ENCODE results near the gene CLRN3.

CLRN3 gene

DNA sequence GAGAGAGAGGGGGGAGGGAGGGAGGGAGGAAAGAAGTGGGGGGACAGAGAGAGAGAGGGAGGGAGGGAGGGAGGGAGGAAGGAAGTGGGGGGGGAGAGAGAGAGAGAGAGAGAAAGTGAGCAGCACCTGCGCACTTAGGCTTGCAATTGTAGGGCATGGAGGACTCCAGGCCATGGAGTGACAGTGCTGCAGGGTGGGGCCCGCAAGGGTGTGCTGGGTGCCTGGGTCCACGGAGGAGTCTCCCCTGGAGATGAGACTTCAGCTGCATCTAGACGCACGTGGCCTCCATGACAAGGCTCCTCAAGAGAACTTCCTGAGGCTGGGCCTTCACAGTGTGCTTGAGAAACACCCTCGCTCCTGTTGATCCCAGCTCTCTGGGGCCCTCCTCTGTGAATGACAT lies 44.5 kb downstream of the CLRN3 start:
- DNase-seq (ENCODE audit: low read depth in 2 of 2): no peak

GRCh38 chr10:127845756-127846155 lies 47.0 kb downstream of the CLRN3 start:
- DNase-seq (ENCODE audit: low read depth in 2 of 2): no peak

- DNase-seq (ENCODE audit: low read depth in 2 of 2): no peak
Measured at GRCh38 chr10:127840884-127841283, 51.9 kb downstream of the CLRN3 start.

DNA sequence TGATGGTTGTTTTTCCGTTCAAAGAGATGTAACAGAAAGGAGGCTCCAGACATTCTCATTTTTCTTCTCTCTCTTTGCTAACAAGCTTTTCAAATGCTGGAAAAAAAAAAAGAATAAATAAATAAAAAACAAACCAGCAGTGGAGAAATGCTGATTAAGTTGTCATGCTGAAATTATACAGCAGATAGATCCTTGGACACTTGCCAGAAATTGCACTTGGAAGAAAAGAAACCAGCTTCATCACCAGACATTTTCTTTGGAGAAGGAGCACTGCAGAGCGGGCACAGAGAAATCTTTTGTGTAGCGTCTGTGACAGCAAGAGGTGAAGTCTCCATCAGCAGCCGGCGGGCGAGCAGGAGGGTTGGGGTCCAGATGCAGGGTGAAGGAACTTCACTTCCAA lies 55.8 kb downstream of the CLRN3 start:
- DNase-seq (ENCODE audit: low read depth in 2 of 2): no peak

DNA sequence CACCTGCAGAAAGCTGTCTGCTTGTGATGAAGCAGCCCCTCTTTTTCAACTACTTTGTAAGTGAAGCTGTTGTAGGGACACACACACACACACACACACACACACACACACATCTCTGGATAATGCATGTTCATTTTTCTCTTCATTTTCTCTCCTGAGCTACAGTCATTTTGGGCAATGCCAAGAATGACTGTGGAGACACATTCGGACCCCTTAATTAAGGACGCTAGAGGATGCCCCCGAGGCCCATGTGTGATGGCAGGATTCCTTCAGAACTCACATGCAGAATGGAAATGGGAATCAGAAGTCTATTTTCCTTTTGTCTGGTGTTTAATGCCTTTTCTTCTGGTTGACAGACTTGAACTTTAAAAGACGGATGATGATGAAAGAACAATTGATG lies 56.6 kb downstream of the CLRN3 start:
- no peak for DNase-seq (ENCODE audit: low read depth in 2 of 2)

- DNase-seq (ENCODE audit: low read depth in 2 of 2): no peak
Measured at GRCh38 chr10:127834791-127835190, 58.0 kb downstream of the CLRN3 start.

GRCh38 chr10:127834221-127834620 lies 58.5 kb downstream of the CLRN3 start:
- no peak for DNase-seq (ENCODE audit: low read depth in 2 of 2)

- DNase-seq (ENCODE audit: low read depth in 2 of 2): no peak
Measured at GRCh38 chr10:127833804-127834203, 58.9 kb downstream of the CLRN3 start.

DNA sequence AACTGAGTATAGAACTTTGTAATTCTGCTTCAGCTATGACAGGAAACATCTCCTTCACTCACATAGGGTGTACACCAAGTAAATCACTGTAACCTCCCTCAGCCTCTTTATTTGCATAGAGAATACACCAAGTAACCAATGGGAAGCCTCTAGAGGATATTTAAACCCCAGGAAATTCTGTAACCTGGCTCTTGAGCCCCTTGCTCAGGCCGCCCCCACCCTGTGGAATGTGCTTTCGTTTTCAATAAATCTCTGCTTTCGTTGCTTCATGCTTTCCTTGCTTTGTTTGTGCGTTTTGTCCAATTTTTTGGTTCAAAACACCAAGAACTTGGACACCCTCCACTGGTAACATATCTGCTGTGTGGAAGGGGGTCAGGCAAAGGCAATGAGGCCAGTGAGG lies 60.2 kb downstream of the CLRN3 start:
- no peak for DNase-seq (ENCODE audit: low read depth in 2 of 2)

DNA sequence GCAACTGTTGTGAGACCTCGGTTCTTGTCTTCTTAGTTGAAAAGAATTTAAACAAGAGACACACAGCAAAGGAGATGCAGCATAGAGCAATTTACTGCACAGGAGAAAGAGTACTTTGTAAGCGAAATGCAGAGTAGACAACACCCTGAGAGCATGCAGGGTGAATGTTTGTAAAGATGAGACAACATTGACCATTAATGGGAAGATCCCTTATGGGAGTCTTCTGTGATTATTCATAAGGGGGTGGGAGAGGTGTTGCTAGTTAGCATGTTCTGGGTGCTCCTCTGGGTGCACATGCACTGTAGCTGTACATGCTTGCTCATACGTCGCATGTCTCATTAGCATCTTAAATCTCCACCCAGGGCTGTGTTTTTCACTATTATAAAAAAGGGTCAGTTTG lies 62.3 kb downstream of the CLRN3 start:
- no peak for DNase-seq (ENCODE audit: low read depth in 2 of 2)

Measured in activated CD8-positive, alpha-beta memory T cell treated with anti-CD3 and anti-CD28 coated beads for 4 hours (primary cell).